GM21447 (cell line): ENCODE measurements around the gene CCNL2.
"Not testable (repeated sequence)": the region's sequence is repeated elsewhere in the genome, so short reads cannot be mapped to it uniquely, and the experiment has no call there.

Experiments
- ATAC-seq: cut with Tn5 transposase; IDR thresholded peaks from one replicate; pipeline ENCODE4 v1.9.1; 2021; ENCODE audit not compliant: unreplicated experiment

The CCNL2 gene

GRCh38 chr1:1432274-1432950 is 33.3 kb upstream of the CCNL2 start:
- ATAC-seq = no peak

- no peak for ATAC-seq
These were observed 32.7 kb upstream of the CCNL2 start for GRCh38 chr1:1431845-1432273.

- ATAC-seq = no peak
These were observed 32.1 kb upstream of the CCNL2 start for GRCh38 chr1:1430992-1431844.

GRCh38 chr1:1430114-1430982 is 31.2 kb upstream of the CCNL2 start:
- no peak for ATAC-seq

- ATAC-seq = no peak
These were observed 30.5 kb upstream of the CCNL2 start for GRCh38 chr1:1429671-1430073.

GRCh38 chr1:1428967-1429366 is 29.8 kb upstream of the CCNL2 start:
- not testable (repeated sequence) for ATAC-seq

GRCh38 chr1:1428174-1428573 is 29.0 kb upstream of the CCNL2 start:
- ATAC-seq = no peak

- no peak for ATAC-seq
These were observed 28.6 kb upstream of the CCNL2 start for GRCh38 chr1:1427820-1428148.

- no peak for ATAC-seq
These were observed 28.1 kb upstream of the CCNL2 start for GRCh38 chr1:1427106-1427819.

GRCh38 chr1:1426496-1427105 is 27.5 kb upstream of the CCNL2 start:
- ATAC-seq = no peak

GRCh38 chr1:1425753-1426495 is 26.8 kb upstream of the CCNL2 start:
- no peak for ATAC-seq

GRCh38 chr1:1425426-1425752 is 26.3 kb upstream of the CCNL2 start:
- ATAC-seq = no peak

- ATAC-seq = no peak
These were observed 25.6 kb upstream of the CCNL2 start for GRCh38 chr1:1424707-1425106.

- ATAC-seq = no peak
These were observed 24.1 kb upstream of the CCNL2 start for GRCh38 chr1:1423245-1423597.

- no peak for ATAC-seq
These were observed 23.5 kb upstream of the CCNL2 start for GRCh38 chr1:1422465-1423244.

- no peak for ATAC-seq
These were observed 22.9 kb upstream of the CCNL2 start for GRCh38 chr1:1421907-1422464.

GRCh38 chr1:1421147-1421906 is 22.2 kb upstream of the CCNL2 start, which contains the start of gene ANKRD65:
ANKRD65 (minus strand) TSS chr1:1421276; CDS start chr1:1421005, 271 bp downstream.
- no peak for ATAC-seq

- ATAC-seq = no peak
These were observed 21.6 kb upstream of the CCNL2 start for GRCh38 chr1:1420654-1421141.
